Body of pancreas (tissue), 4 donors: ENCODE measurements around the gene MMP2.

ENCODE experiments used
- POLR2A ChIP-seq, 3 donors: fragments of 450-650 bp; IDR thresholded peaks; one replicate each; pipeline ENCODE4 v1.6.1; 2016; ENCODE audit warnings: antibody characterized with exemption in 3 of 3, mild to moderate bottlenecking in 2 of 3
- TF ChIP-seq, protein P1 (sequence below), 7 experiments: fragments of 450-650 bp in 4 of 7; fragments of 200-600 bp in 3 of 7; sonication (generic) in 3 of 7; IDR thresholded peaks; one replicate each; pipeline ENCODE4 v1.5.1; 2016 to 2019; ENCODE audit warnings: antibody characterized with exemption in 7 of 7

DNA sequence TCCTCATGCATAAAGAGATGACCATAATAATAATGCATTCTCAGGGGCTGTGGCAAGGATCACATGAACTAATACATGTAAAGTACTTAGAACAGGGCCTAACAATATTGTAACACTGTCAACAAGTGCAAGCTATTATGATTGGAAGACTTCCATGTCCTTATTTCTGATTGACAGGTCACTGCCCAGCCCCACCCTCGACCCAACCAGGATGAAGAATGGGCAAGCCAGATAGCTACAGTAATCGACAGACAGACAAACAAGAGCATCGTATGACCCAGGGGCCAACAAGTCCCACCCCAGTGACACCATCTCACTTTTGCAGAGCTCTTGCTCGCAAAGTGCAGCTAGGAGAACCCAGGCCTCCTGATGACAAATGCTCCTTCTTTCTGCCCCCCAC, 14.6 kb upstream of the MMP2 start:
- no peak for TF ChIP-seq POLR2A (IDR thresholded peaks at IDR 0.05)
- TF ChIP-seq, protein P1, sequence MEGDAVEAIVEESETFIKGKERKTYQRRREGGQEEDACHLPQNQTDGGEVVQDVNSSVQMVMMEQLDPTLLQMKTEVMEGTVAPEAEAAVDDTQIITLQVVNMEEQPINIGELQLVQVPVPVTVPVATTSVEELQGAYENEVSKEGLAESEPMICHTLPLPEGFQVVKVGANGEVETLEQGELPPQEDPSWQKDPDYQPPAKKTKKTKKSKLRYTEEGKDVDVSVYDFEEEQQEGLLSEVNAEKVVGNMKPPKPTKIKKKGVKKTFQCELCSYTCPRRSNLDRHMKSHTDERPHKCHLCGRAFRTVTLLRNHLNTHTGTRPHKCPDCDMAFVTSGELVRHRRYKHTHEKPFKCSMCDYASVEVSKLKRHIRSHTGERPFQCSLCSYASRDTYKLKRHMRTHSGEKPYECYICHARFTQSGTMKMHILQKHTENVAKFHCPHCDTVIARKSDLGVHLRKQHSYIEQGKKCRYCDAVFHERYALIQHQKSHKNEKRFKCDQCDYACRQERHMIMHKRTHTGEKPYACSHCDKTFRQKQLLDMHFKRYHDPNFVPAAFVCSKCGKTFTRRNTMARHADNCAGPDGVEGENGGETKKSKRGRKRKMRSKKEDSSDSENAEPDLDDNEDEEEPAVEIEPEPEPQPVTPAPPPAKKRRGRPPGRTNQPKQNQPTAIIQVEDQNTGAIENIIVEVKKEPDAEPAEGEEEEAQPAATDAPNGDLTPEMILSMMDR (IDR thresholded peaks at IDR 0.05) = no peak
